Heart left ventricle (tissue), 13 donors: ENCODE measurements around the gene BEND2.

Experiments used
- POLR2A ChIP-seq, 2 donors: fragments of 450-650 bp; IDR thresholded peaks; one replicate each; pipeline ENCODE4 v1.6.1; 2017; ENCODE audit warnings: antibody characterized with exemption in 2 of 2, mild to moderate bottlenecking in 2 of 2, moderate library complexity in 2 of 2
- TF ChIP-seq, protein P1 (sequence below), 12 donors: fragments of 200-600 bp; sonication (generic) in 4 of 12; IDR thresholded peaks; one replicate each; pipeline versions ENCODE4 v1.5.0 to v1.8.0; 2018 to 2022; ENCODE audit warnings: antibody characterized with exemption in 12 of 12, mild to moderate bottlenecking in 5 of 12
- donor health status: ischemic (EF 13 %, LVEDD 7.1; RV severe dilation, severe dysfunction).
- donor health status: DM: no; HTN: yes; CAD: no.
- donor health status: DM: no; HTN: no; CAD: no.
- donor health status: ischemic (EF 25% LVEDD 6.9; RV normal size, moderate dysfunction).
- donor health status: ischemic (EF 25% LVEDD 5.7; RV mildly dilated, moderate dysfunction).
- donor health status: ischemic (EF 35%, LVEDD 5.7; RV mildly dilated, moderate dysfunction).
- donor health status: nonischemic (EF 11% LVEDD 7.7; RV severe dilation, severe dysfunction).
- donor health status: DM: yes; HTN: yes; CAD: no.
- donor health status: PGD.
- donor health status: ischemic (EF 29% LVEDD 5.4; RV normal size, mild dysfunction).
- donor health status: nonischemic (EF 23%, LVEDD 6.1; RV moderate dilation, normal function).

DNA sequence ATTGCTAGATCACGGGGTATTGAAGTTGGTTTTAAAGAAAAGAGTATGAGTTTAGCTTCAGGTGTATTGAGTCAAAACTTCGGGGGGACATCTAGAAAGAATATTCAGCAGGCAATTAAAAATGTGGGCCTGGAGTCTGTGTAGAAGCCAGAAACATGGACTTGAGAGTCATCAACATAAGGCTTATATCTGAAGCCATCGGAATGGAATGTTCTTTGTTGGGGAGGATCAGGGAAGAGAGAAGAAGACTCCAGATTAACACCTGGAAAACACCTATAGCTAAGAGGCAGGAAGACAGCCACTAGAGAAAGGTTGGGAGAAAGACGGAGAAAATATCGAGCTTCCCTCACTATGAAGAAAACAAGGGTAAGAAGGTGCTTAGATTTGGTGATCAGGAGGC is 69.5 kb downstream of the BEND2 start:
- TF ChIP-seq, protein P1, sequence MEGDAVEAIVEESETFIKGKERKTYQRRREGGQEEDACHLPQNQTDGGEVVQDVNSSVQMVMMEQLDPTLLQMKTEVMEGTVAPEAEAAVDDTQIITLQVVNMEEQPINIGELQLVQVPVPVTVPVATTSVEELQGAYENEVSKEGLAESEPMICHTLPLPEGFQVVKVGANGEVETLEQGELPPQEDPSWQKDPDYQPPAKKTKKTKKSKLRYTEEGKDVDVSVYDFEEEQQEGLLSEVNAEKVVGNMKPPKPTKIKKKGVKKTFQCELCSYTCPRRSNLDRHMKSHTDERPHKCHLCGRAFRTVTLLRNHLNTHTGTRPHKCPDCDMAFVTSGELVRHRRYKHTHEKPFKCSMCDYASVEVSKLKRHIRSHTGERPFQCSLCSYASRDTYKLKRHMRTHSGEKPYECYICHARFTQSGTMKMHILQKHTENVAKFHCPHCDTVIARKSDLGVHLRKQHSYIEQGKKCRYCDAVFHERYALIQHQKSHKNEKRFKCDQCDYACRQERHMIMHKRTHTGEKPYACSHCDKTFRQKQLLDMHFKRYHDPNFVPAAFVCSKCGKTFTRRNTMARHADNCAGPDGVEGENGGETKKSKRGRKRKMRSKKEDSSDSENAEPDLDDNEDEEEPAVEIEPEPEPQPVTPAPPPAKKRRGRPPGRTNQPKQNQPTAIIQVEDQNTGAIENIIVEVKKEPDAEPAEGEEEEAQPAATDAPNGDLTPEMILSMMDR (IDR thresholded peaks at IDR 0.05), result no peak
- no peak for TF ChIP-seq POLR2A (IDR thresholded peaks at IDR 0.05)
